UCSD-AML1 (cell line): ENCODE results near the gene CENPS.
"Not testable (repeated sequence)": the region's sequence is repeated elsewhere in the genome, so short reads cannot be mapped to it uniquely, and the experiment has no call there.

Source experiments
- DNase-seq: peaks from one replicate; lab custom pipeline; 2025; ENCODE audit not compliant: unreplicated experiment; lab: John Stamatoyannopoulos, UW

Gene CENPS

GRCh38 chr1:10450156-10450814 is 20.1 kb downstream of the CENPS start:
- no peak for DNase-seq

GRCh38 chr1:10450836-10451235 is 20.6 kb downstream of the CENPS start:
- DNase-seq = no peak

- no peak for DNase-seq
Measured at GRCh38 chr1:10451287-10451686, 21.1 kb downstream of the CENPS start.

- no peak for DNase-seq
Measured at GRCh38 chr1:10456048-10456447, 25.8 kb downstream of the CENPS start.

- no peak for DNase-seq
Measured at GRCh38 chr1:10456661-10457060, 26.4 kb downstream of the CENPS start.

GRCh38 chr1:10457462-10457861 is 27.2 kb downstream of the CENPS start:
- not testable (repeated sequence) for DNase-seq

- DNase-seq = no peak
Measured at GRCh38 chr1:10457875-10458274, 27.6 kb downstream of the CENPS start.

- no peak for DNase-seq
Measured at GRCh38 chr1:10459184-10459583, 29.0 kb downstream of the CENPS start.

GRCh38 chr1:10467078-10467477 is 36.8 kb downstream of the CENPS start:
- no peak for DNase-seq

GRCh38 chr1:10470043-10470442 is 39.8 kb downstream of the CENPS start:
- no peak for DNase-seq

- no peak for DNase-seq
Measured at GRCh38 chr1:10471411-10472219, 41.4 kb downstream of the CENPS start.

GRCh38 chr1:10472220-10473144 is 42.2 kb downstream of the CENPS start, which contains the start of gene DFFA:
TSS of gene DFFA (minus strand) at chr1:10472529. CDS start at chr1:10472458, 71 bp downstream.
- DNase-seq = peak; percentile 93

- DNase-seq = no peak
Measured at GRCh38 chr1:10473145-10473765, 43.0 kb downstream of the CENPS start.

- not testable (repeated sequence) for DNase-seq
Measured at GRCh38 chr1:10474309-10474612, 44.0 kb downstream of the CENPS start.

GRCh38 chr1:10474613-10475507 is 44.6 kb downstream of the CENPS start, which contains the start of gene PEX14:
TSS of gene PEX14 (plus strand) at chr1:10474950. CDS start at chr1:10474967, 17 bp downstream.
- peak; percentile 89 for DNase-seq

GRCh38 chr1:10475510-10475909 is 45.3 kb downstream of the CENPS start:
- no peak for DNase-seq

- no peak for DNase-seq
Measured at GRCh38 chr1:10479296-10479695, 49.1 kb downstream of the CENPS start.

- no peak for DNase-seq
Measured at GRCh38 chr1:10480614-10481013, 50.4 kb downstream of the CENPS start.

GRCh38 chr1:10484521-10484920 is 54.3 kb downstream of the CENPS start:
- peak; percentile 37 for DNase-seq
